Measurements from ENCODE around the gene ADAMTSL1.

The ADAMTSL1 gene

GRCh38 chr9:18881758-18882157 is 407.8 kb downstream of the ADAMTSL1 start:
- Histone ChIP-seq H3K36me3 (ENCODE audit: insufficient read depth) (no peaks in the 10 kb centered on the region), H2AFZ (ENCODE audit: low read depth) (no peak overlapping the region), H3K4me2 (no peak overlapping the region), H4K20me1 (ENCODE audit: insufficient read depth) (no peaks in the 10 kb centered on the region), H3K9ac (no peak overlapping the region), H3K27me3 (ENCODE audit: insufficient read depth, low read depth) (no peaks in the 10 kb centered on the region), H3K4me1 (ENCODE audit: low read depth, poor library complexity, severe bottlenecking) (no peaks in the 10 kb centered on the region), H3K79me2 (ENCODE audit: insufficient read depth, low read depth) (no peaks in the 10 kb centered on the region), H3K4me3 (IDR thresholded peaks at IDR 0.05; ENCODE audit: insufficient read depth, low read depth, low read length) (no peak overlapping the region), H3K27ac (no peak overlapping the region)
- no peak for TF ChIP-seq CTCF (conservative IDR thresholded peaks at IDR 0.05; ENCODE audit: low read depth, low read length)

GRCh38 chr9:18887546-18887945 is 413.6 kb downstream of the ADAMTSL1 start:
- Histone ChIP-seq H4K20me1 (ENCODE audit: insufficient read depth) (no peaks in the 10 kb centered on the region), H3K27ac (no peak overlapping the region), H2AFZ (ENCODE audit: low read depth) (no peak overlapping the region), H3K9ac (no peak overlapping the region), H3K36me3 (ENCODE audit: insufficient read depth) (no peaks in the 10 kb centered on the region), H3K4me2 (no peak overlapping the region), H3K4me3 (IDR thresholded peaks at IDR 0.05; ENCODE audit: insufficient read depth, low read depth, low read length) (no peak overlapping the region), H3K79me2 (ENCODE audit: insufficient read depth, low read depth) (no peaks in the 10 kb centered on the region), H3K4me1 (ENCODE audit: low read depth, poor library complexity, severe bottlenecking) (peaks cover 9% of the 10 kb centered on the region), H3K27me3 (ENCODE audit: insufficient read depth, low read depth) (no peaks in the 10 kb centered on the region)
- TF ChIP-seq CTCF (conservative IDR thresholded peaks at IDR 0.05; ENCODE audit: low read depth, low read length) = no peak

- Histone ChIP-seq H3K4me2 (no peak overlapping the region), H3K9ac (no peak overlapping the region), H3K36me3 (ENCODE audit: insufficient read depth) (no peaks in the 10 kb centered on the region), H3K27ac (no peak overlapping the region), H4K20me1 (ENCODE audit: insufficient read depth) (no peaks in the 10 kb centered on the region), H2AFZ (ENCODE audit: low read depth) (no peak overlapping the region), H3K79me2 (ENCODE audit: insufficient read depth, low read depth) (no peaks in the 10 kb centered on the region), H3K27me3 (ENCODE audit: insufficient read depth, low read depth) (no peaks in the 10 kb centered on the region), H3K4me3 (IDR thresholded peaks at IDR 0.05; ENCODE audit: insufficient read depth, low read depth, low read length) (no peak overlapping the region), H3K4me1 (ENCODE audit: low read depth, poor library complexity, severe bottlenecking) (peaks cover 9% of the 10 kb centered on the region)
- TF ChIP-seq CTCF (conservative IDR thresholded peaks at IDR 0.05; ENCODE audit: low read depth, low read length) = no peak
These were observed 414.3 kb downstream of the ADAMTSL1 start for GRCh38 chr9:18888290-18888689.

GRCh38 chr9:18889550-18889949 is 415.6 kb downstream of the ADAMTSL1 start:
- TF ChIP-seq CTCF (conservative IDR thresholded peaks at IDR 0.05; ENCODE audit: low read depth, low read length) = no peak
- H3K4me3 ChIP-seq (IDR thresholded peaks at IDR 0.05; ENCODE audit: insufficient read depth, low read depth, low read length) = no peak overlapping the region
- H3K27ac ChIP-seq = no peak overlapping the region
- no peaks in the 10 kb centered on the region for H4K20me1 ChIP-seq (ENCODE audit: insufficient read depth)
- no peak overlapping the region for H3K4me2 ChIP-seq
- peaks cover 9% of the 10 kb centered on the region for H3K4me1 ChIP-seq (ENCODE audit: low read depth, poor library complexity, severe bottlenecking)
- H2AFZ ChIP-seq (ENCODE audit: low read depth) = no peak overlapping the region
- no peaks in the 10 kb centered on the region for H3K36me3 ChIP-seq (ENCODE audit: insufficient read depth)
- no peak overlapping the region for H3K9ac ChIP-seq
- H3K27me3 ChIP-seq (ENCODE audit: insufficient read depth, low read depth) = no peaks in the 10 kb centered on the region
- H3K79me2 ChIP-seq (ENCODE audit: insufficient read depth, low read depth) = no peaks in the 10 kb centered on the region

Measured in KMS-11 (cell line).